Measurements from ENCODE around the gene AGAP2.
"Not testable (repeated sequence)": the region's sequence is repeated elsewhere in the genome, so short reads cannot be mapped to it uniquely, and the experiment has no call there.

Gene AGAP2

GRCh38 chr12:57722716-57723629 is 15.6 kb downstream of the AGAP2 start:
- Histone ChIP-seq H3K27me3 (ENCODE audit: low read length) (no peaks in the 10 kb centered on the region), H3K4me3 (ENCODE audit: insufficient read depth, low read length, poor library complexity, severe bottlenecking) (no peak overlapping the region), H4K20me1 (ENCODE audit: low read depth, low read length) (no peaks in the 10 kb centered on the region), H3K9me3 (ENCODE audit: insufficient read depth, low read length) (no peaks in the 10 kb centered on the region), H3K4me2 (ENCODE audit: low read depth, low read length, poor library complexity, severe bottlenecking) (no peak overlapping the region), H3F3A (ENCODE audit: insufficient read depth) (no peaks in the 10 kb centered on the region), H3K79me2 (ENCODE audit: insufficient read depth, low read length) (no peaks in the 10 kb centered on the region), H3K9ac (ENCODE audit: low read length) (no peak overlapping the region), H3K36me3 (ENCODE audit: low read length) (0 out of 2 replicates have a peak, but pooled peaks cover 2% of the 10 kb centered on the region), H3K27ac (ENCODE audit: low read depth, low read length) (no peak overlapping the region), H3K9me2 (replicated peaks; ENCODE audit: insufficient read depth, low read length) (no peaks in the 10 kb centered on the region), H2AFZ (ENCODE audit: low read depth, low read length, severe bottlenecking) (no peak overlapping the region)
- TF ChIP-seq, protein P1, sequence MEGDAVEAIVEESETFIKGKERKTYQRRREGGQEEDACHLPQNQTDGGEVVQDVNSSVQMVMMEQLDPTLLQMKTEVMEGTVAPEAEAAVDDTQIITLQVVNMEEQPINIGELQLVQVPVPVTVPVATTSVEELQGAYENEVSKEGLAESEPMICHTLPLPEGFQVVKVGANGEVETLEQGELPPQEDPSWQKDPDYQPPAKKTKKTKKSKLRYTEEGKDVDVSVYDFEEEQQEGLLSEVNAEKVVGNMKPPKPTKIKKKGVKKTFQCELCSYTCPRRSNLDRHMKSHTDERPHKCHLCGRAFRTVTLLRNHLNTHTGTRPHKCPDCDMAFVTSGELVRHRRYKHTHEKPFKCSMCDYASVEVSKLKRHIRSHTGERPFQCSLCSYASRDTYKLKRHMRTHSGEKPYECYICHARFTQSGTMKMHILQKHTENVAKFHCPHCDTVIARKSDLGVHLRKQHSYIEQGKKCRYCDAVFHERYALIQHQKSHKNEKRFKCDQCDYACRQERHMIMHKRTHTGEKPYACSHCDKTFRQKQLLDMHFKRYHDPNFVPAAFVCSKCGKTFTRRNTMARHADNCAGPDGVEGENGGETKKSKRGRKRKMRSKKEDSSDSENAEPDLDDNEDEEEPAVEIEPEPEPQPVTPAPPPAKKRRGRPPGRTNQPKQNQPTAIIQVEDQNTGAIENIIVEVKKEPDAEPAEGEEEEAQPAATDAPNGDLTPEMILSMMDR (IDR thresholded peaks at IDR 0.05; ENCODE audit: insufficient read depth, low read length, poor library complexity, severe bottlenecking): no peak
- no peak for TF ChIP-seq EZH2phosphoT487 (conservative IDR thresholded peaks at IDR 0.05; ENCODE audit: low read length)

DNA sequence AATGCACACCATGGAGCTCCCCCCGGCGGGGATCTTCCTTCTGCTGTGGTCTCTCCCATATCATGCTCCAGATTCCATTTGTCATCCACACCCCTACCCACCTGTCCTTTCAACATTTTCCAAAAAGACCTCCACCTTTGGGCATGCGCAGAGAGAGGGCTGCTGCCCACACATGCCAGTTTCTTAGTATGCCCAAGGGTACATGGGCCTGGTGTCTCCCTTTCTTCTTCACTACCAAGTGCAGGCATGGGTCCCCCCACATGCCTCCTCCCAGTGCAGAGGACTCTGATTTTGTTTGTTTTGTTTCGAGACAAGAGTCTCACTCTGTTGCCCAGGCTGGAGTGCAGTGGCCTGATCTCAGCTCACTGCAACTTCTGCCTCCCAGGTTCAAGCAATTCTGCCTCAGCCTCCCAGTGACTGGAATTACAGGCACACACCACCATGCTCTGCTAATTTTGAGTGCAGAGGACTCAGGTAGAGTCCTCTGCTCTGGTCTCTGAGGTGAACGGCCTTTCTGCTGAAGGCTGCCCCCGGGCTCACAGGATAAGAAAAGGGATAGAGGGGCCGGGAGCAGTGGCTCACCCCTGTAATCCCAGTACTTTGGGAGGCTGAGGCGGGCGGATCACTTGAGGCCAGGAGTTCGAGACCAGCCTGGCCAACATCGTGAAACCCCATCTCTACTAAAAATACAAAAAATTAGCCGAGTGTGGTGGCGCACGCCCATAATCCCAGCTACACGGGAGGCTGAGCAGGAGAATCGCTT is 16.5 kb downstream of the AGAP2 start:
- not testable (repeated sequence) for H3K4me2 ChIP-seq (ENCODE audit: low read depth, low read length, poor library complexity, severe bottlenecking); H2AFZ ChIP-seq (ENCODE audit: low read depth, low read length, severe bottlenecking); H3K36me3 ChIP-seq (ENCODE audit: low read length); H3K9ac ChIP-seq (ENCODE audit: low read length); H3K79me2 ChIP-seq (ENCODE audit: insufficient read depth, low read length); H3K9me2 ChIP-seq (replicated peaks; ENCODE audit: insufficient read depth, low read length); H4K20me1 ChIP-seq (ENCODE audit: low read depth, low read length); H3K9me3 ChIP-seq (ENCODE audit: insufficient read depth, low read length); H3K27ac ChIP-seq (ENCODE audit: low read depth, low read length); H3K27me3 ChIP-seq (ENCODE audit: low read length); H3K4me3 ChIP-seq (ENCODE audit: insufficient read depth, low read length, poor library complexity, severe bottlenecking); H3F3A ChIP-seq (ENCODE audit: insufficient read depth)

DNA sequence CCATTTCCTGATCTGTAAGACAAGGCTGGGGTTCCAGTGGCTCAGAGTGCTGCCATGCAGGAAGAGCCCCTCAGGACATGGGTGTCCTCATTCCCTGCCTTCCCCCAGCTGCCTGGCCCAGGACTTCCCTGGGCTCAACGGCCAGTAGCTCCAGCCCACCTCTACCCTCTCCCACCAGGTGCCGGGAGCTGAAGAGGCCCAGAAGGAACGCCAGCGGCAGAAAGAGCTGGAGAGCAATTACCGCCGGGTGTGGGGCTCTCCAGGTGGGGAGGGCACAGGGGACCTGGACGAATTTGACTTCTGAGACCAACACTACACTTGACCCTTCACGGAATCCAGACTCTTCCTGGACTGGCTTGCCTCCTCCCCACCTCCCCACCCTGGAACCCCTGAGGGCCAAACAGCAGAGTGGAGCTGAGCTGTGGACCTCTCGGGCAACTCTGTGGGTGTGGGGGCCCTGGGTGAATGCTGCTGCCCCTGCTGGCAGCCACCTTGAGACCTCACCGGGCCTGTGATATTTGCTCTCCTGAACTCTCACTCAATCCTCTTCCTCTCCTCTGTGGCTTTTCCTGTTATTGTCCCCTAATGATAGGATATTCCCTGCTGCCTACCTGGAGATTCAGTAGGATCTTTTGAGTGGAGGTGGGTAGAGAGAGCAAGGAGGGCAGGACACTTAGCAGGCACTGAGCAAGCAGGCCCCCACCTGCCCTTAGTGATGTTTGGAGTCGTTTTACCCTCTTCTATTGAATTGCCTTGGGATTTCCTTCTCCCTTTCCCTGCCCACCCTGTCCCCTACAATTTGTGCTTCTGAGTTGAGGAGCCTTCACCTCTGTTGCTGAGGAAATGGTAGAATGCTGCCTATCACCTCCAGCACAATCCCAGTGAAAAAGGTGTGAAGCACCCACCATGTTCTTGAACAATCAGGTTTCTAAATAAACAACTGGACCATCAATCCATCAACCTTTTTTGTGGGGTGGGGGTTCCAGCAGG is 17.6 kb downstream of the AGAP2 start:
- Histone ChIP-seq H3K27ac (ENCODE audit: low read depth, low read length) (no peak overlapping the region), H4K20me1 (ENCODE audit: low read depth, low read length) (no peaks in the 10 kb centered on the region), H3K9me3 (ENCODE audit: insufficient read depth, low read length) (no peaks in the 10 kb centered on the region), H3K27me3 (ENCODE audit: low read length) (no peaks in the 10 kb centered on the region), H3F3A (ENCODE audit: insufficient read depth) (no peaks in the 10 kb centered on the region), H3K4me3 (ENCODE audit: insufficient read depth, low read length, poor library complexity, severe bottlenecking) (no peak overlapping the region), H3K9me2 (replicated peaks; ENCODE audit: insufficient read depth, low read length) (no peaks in the 10 kb centered on the region), H3K4me2 (ENCODE audit: low read depth, low read length, poor library complexity, severe bottlenecking) (no peak overlapping the region), H2AFZ (ENCODE audit: low read depth, low read length, severe bottlenecking) (no peak overlapping the region), H3K79me2 (ENCODE audit: insufficient read depth, low read length) (no peaks in the 10 kb centered on the region), H3K36me3 (ENCODE audit: low read length) (0 out of 2 replicates have a peak, but pooled peaks cover 3% of the 10 kb centered on the region), H3K9ac (ENCODE audit: low read length) (no peak overlapping the region)
- TF ChIP-seq, protein P1 (IDR thresholded peaks at IDR 0.05; ENCODE audit: insufficient read depth, low read length, poor library complexity, severe bottlenecking): no peak
- TF ChIP-seq EZH2phosphoT487 (conservative IDR thresholded peaks at IDR 0.05; ENCODE audit: low read length): no peak

All from SU-DHL-6 (cell line).